Measurements from ENCODE around the gene COX4I1.

Gene COX4I1

DNA sequence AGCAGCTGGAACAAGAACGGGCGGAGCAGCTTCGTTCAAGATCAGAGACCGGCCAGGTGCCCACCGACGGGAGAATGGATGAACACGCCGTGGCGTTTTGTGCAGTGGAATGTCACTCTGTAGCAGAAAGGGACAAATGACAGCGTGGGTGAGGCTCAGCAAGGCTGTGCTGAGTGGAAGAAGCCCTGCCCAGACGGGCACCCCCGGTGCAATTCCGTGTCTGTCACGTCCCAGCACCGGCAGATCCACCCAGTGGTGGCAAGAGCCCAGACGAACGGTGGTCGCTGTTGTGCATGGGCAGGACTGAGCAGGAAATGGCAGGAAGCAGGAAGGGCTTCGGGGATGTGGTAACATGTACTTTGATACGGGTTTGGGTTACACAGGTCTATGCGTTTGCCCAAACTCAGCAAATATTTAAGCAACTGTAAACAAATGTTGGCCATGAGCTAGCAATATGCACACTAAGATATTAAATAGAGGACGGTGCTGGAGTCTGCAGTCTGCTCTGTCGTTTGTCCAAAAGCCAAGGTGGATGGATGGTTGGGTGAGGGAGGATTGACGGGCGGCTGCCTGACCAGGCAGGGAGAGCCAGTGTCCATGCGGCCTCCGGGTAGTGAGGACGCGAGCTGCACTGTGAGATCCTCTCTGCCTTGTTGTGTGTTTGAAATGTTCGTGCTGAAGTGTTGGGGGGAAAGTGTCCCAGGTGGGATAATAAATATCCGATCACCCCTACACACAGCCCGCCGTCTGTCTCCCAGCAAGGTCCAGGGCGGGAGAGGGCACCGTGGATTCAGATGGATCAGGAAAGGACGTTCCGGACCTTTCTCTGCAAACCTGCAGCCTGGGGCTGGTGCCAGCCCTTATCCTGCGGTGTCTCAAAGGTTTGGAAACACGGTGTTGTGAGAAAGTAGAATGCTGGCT lies 48.4 kb downstream of the COX4I1 start:
- Histone ChIP-seq H3K36me3 (ENCODE audit: control insufficient read depth, insufficient read depth, low read length) (no peaks in the 10 kb centered on the region), H3K9me3 (ENCODE audit: control insufficient read depth, insufficient read depth, low read length) (no peaks in the 10 kb centered on the region), H3K4me1 (ENCODE audit: control insufficient read depth, insufficient read depth, low read length) (no peaks in the 10 kb centered on the region), H3K4me3 (ENCODE audit: low read depth, low read length) (no peak overlapping the region), H3K27me3 (ENCODE audit: control insufficient read depth, insufficient read depth, low read length) (no peaks in the 10 kb centered on the region), H3K9ac (ENCODE audit: low read depth, low read length) (no peak overlapping the region)

DNA sequence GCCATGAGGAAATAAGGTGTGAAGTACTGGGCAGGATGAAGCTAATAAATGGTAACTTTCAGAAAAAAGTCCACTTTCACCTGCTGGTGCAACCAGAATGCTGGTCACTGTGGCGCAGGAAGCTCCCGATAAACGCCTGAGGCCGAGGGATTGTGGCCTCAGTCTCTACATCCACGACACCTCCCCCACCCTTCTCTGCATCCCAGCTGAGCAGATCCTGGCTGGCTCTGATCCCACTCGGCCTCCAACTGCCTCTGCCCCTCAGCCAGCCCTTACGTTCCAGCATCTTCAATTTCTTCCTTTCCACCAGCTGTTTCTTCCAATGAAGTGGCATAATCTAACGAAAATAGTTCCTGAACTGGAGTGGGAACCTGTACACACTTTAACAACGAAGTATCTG lies 49.5 kb downstream of the COX4I1 start:
- no peaks in the 10 kb centered on the region for H3K9me3 ChIP-seq (ENCODE audit: control insufficient read depth, insufficient read depth, low read length)
- H3K4me1 ChIP-seq (ENCODE audit: control insufficient read depth, insufficient read depth, low read length), result no peaks in the 10 kb centered on the region
- H3K9ac ChIP-seq (ENCODE audit: low read depth, low read length), result no peak overlapping the region
- no peaks in the 10 kb centered on the region for H3K36me3 ChIP-seq (ENCODE audit: control insufficient read depth, insufficient read depth, low read length)
- H3K27me3 ChIP-seq (ENCODE audit: control insufficient read depth, insufficient read depth, low read length), result no peaks in the 10 kb centered on the region
- H3K4me3 ChIP-seq (ENCODE audit: low read depth, low read length), result no peak overlapping the region

DNA sequence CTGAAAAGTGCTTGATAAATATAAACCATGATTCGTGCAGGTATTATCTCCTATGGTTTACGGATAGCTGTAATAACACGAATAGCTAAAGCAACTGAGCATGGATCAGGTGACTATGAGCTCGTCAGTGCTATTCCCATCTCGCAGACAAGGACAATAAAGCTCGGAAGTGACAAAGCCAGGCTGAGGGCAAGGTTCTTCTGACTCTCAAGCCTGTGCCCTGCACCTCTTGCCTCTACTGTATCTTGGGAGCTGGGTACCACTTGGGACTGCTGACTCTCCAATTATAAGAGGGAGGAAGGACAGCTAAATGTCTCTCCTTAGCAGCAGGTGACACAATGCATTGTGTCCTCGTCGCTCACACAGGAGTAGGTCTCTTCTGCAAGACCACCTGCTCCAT lies 49.9 kb downstream of the COX4I1 start:
- no peaks in the 10 kb centered on the region for H3K27me3 ChIP-seq (ENCODE audit: control insufficient read depth, insufficient read depth, low read length)
- no peak overlapping the region for H3K4me3 ChIP-seq (ENCODE audit: low read depth, low read length)
- H3K36me3 ChIP-seq (ENCODE audit: control insufficient read depth, insufficient read depth, low read length), result no peaks in the 10 kb centered on the region
- no peaks in the 10 kb centered on the region for H3K4me1 ChIP-seq (ENCODE audit: control insufficient read depth, insufficient read depth, low read length)
- H3K9ac ChIP-seq (ENCODE audit: low read depth, low read length), result no peak overlapping the region
- H3K9me3 ChIP-seq (ENCODE audit: control insufficient read depth, insufficient read depth, low read length), result no peaks in the 10 kb centered on the region

DNA sequence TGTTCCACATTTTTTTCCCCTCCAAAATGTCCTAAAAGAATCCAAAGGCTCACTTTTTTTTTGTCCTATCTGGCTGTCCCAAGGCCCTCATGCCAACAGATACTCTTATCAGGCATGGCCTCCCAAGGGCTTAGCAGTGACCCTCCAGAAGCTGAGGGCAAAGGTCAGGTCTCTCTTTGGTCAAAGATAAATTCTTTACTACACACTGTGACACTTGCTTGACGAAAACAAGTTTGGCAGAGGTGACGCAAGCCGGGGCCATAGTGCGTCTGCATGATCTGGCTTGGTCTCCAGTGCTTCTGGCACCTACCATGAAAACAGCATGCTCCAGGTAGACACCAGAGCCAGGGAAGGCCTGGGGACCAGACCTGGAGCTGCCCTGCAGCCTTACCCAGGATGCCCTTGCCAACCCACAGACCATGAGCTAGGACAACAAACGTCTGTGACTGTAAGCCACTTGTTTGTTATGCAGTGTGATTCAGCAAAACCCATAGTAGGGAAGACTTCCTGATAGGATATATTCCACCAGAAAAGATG lies 50.9 kb downstream of the COX4I1 start:
- Histone ChIP-seq H3K4me1 (ENCODE audit: control insufficient read depth, insufficient read depth, low read length) (no peaks in the 10 kb centered on the region), H3K4me3 (ENCODE audit: low read depth, low read length) (no peak overlapping the region), H3K9ac (ENCODE audit: low read depth, low read length) (no peak overlapping the region), H3K9me3 (ENCODE audit: control insufficient read depth, insufficient read depth, low read length) (no peaks in the 10 kb centered on the region), H3K36me3 (ENCODE audit: control insufficient read depth, insufficient read depth, low read length) (no peaks in the 10 kb centered on the region), H3K27me3 (ENCODE audit: control insufficient read depth, insufficient read depth, low read length) (no peaks in the 10 kb centered on the region)

DNA sequence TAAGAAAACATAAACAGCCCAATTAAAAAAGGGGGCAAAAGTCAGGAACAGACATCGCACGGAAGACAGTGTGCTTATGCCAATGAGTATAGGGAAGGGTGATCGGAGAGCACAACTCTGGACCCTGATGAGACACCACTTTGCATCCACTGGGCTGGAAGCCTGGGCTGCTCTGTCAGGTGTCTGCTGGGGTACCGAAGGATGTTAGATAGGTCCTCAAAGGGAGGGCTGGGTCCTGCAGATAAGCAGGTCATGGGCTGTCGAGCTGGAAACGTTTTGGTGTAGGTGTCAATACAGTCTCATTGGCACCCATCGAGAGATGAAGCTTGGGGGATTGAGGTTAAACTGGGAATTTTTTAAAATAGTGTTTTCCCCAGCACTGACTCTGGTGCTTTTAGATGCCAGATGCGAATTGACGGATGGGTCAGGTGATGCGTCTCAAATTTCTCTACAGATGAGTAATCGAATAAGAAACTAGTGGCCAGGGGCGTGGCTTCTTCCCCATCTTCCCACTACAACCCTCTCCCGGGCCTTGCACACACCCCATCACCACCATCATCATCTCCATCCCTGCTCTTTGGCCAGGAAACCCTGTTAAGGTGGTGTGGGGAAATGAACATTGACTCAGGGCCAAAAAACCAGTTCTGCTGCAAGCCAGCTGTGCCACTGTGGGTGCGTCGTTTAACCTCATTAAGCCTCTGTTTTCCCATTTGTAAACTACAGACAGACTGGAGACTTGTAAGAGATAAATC lies 51.7 kb downstream of the COX4I1 start:
- Histone ChIP-seq H3K9ac (ENCODE audit: low read depth, low read length) (no peak overlapping the region), H3K4me3 (ENCODE audit: low read depth, low read length) (no peak overlapping the region), H3K36me3 (ENCODE audit: control insufficient read depth, insufficient read depth, low read length) (no peaks in the 10 kb centered on the region), H3K4me1 (ENCODE audit: control insufficient read depth, insufficient read depth, low read length) (no peaks in the 10 kb centered on the region), H3K27me3 (ENCODE audit: control insufficient read depth, insufficient read depth, low read length) (no peaks in the 10 kb centered on the region), H3K9me3 (ENCODE audit: control insufficient read depth, insufficient read depth, low read length) (no peaks in the 10 kb centered on the region)

DNA sequence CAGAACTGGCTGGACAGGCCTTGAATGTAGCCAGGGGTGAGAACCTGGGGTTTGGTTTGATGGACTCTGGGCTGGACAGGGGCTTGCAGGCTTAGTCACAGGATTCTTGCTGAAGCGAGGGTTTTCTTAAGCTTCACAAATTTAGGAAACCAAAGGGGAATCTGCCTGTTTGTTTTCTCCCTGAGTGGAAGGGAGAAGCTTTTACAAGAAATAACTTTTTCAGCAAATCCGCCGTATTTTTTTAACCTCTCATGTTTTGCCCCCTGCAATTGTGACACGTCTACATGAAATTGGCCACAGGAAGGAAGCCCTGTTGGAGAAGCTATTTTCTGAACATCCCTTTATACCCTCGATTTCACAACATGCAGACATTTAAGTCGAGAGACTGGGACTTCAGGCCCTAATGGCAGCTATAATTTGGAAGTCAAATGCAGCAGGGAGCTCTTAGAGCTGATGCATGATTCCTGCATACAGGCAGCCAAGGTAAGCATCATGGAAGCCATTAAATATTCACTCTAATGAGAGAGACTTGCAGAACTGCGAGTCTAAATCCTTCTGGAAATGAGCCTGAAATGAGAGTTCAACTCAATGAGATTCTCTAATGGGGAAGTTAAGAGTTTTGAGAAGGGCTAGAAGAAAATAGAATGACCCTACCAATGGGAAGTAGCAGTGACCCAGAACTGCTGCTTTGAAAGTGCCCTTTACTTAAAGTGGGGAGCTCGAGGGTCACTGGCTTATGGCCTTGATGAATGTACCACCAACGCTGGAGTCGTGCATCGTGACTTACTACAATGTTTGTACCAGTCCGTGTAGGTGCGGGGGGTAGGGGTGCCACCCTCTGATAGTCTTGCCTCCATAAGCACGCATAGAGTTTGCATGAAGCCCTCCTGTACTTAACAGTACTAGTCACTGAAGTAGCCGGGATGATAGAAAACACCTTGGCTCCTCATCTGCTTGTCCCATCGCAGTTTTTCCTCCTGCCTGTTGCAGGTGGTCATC lies 54.4 kb downstream of the COX4I1 start:
- H3K4me1 ChIP-seq (ENCODE audit: control insufficient read depth, insufficient read depth, low read length), result no peaks in the 10 kb centered on the region
- no peak overlapping the region for H3K4me3 ChIP-seq (ENCODE audit: low read depth, low read length)
- H3K9me3 ChIP-seq (ENCODE audit: control insufficient read depth, insufficient read depth, low read length), result no peaks in the 10 kb centered on the region
- no peak overlapping the region for H3K9ac ChIP-seq (ENCODE audit: low read depth, low read length)
- no peaks in the 10 kb centered on the region for H3K36me3 ChIP-seq (ENCODE audit: control insufficient read depth, insufficient read depth, low read length)
- H3K27me3 ChIP-seq (ENCODE audit: control insufficient read depth, insufficient read depth, low read length), result no peaks in the 10 kb centered on the region

DNA sequence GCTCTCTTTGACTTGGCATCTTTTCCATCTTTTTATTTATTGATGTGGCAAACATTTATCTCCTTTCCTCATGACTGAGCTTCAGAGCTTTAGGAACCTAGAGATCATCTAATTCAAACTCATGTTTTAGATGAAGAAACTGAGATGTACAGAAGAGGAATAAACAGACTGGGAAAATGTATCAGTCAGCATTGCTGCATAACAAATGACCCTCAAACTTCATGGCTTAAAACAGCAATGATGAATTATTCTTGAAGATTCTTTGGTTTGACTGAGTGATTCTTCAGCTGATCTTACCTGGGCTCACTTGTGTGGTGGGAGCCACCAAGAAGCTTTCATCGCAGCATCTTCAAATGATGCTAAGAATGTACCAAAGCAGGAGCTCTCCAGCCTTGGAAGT lies 55.4 kb downstream of the COX4I1 start:
- Histone ChIP-seq H3K9ac (ENCODE audit: low read depth, low read length) (no peak overlapping the region), H3K4me3 (ENCODE audit: low read depth, low read length) (no peak overlapping the region), H3K9me3 (ENCODE audit: control insufficient read depth, insufficient read depth, low read length) (no peaks in the 10 kb centered on the region), H3K27me3 (ENCODE audit: control insufficient read depth, insufficient read depth, low read length) (no peaks in the 10 kb centered on the region), H3K4me1 (ENCODE audit: control insufficient read depth, insufficient read depth, low read length) (no peaks in the 10 kb centered on the region), H3K36me3 (ENCODE audit: control insufficient read depth, insufficient read depth, low read length) (no peaks in the 10 kb centered on the region)

DNA sequence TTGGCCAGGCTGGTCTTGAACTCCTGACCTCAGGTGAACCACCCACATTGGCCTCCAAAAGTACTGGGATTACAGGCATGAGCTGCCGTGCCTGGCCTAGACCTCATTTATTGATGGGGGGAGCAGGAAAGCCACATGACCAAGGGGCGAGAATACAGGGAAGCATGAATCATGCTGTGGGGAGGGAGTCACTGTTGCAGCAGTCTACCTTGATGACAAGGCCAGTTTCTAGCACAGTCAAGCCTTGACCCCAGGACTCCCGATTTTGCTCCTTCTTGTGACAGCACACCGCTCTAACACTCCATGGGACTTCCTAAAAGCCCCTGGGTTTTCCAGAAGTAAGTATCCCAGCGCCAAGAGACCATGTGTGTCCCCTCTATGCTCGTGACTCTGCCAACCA lies 56.6 kb downstream of the COX4I1 start:
- H3K9me3 ChIP-seq (ENCODE audit: control insufficient read depth, insufficient read depth, low read length), result no peaks in the 10 kb centered on the region
- no peak overlapping the region for H3K9ac ChIP-seq (ENCODE audit: low read depth, low read length)
- no peaks in the 10 kb centered on the region for H3K27me3 ChIP-seq (ENCODE audit: control insufficient read depth, insufficient read depth, low read length)
- H3K4me3 ChIP-seq (ENCODE audit: low read depth, low read length), result no peak overlapping the region
- H3K4me1 ChIP-seq (ENCODE audit: control insufficient read depth, insufficient read depth, low read length), result no peaks in the 10 kb centered on the region
- H3K36me3 ChIP-seq (ENCODE audit: control insufficient read depth, insufficient read depth, low read length), result no peaks in the 10 kb centered on the region

DNA sequence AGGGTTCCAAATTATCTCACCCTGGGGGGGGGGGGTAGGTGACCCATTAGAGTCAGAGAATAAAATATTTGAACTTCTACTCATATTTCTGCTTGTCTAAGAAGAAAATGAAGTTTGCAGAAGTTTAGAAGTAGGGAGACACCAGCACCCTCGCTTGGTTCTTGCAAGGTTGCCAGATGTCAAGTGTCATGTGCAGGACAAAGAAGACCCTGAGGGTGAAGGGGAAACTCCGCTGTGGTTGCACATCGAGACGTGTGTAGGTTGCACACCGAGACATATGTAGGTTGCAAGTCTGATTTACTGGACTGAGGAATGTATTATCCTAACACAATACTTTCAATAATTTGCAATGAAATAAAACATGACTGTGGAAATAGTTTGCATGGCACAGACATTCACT lies 57.1 kb downstream of the COX4I1 start:
- H3K9ac ChIP-seq (ENCODE audit: low read depth, low read length), result no peak overlapping the region
- no peaks in the 10 kb centered on the region for H3K4me1 ChIP-seq (ENCODE audit: control insufficient read depth, insufficient read depth, low read length)
- no peaks in the 10 kb centered on the region for H3K9me3 ChIP-seq (ENCODE audit: control insufficient read depth, insufficient read depth, low read length)
- no peaks in the 10 kb centered on the region for H3K36me3 ChIP-seq (ENCODE audit: control insufficient read depth, insufficient read depth, low read length)
- no peak overlapping the region for H3K4me3 ChIP-seq (ENCODE audit: low read depth, low read length)
- H3K27me3 ChIP-seq (ENCODE audit: control insufficient read depth, insufficient read depth, low read length), result no peaks in the 10 kb centered on the region

Measured in iPS-15b (cell line).